CD14-positive monocyte (primary cell): ENCODE data around the gene LRRN2. TPM values are rescaled to one million over a fixed set of nuclear protein-coding genes. Genes with fewer than 3 reads are reported as not detected.

Experiments
- DNase-seq, 3 donors: peaks; one replicate each; pipeline ENCODE4 v3.0.0-alpha.2; 2011 to 2022
- H2AFZ ChIP-seq: 2 replicates; pipeline ENCODE4 v1.6.0; 2012; ENCODE audit warnings: mild to moderate bottlenecking, low read depth, low read length, inconsistent platforms; ENCODE audit not compliant: insufficient read depth, poor library complexity, severe bottlenecking
- H3K27ac ChIP-seq, 2 donors: 1 replicate in 1 of 2; 2 replicates in 1 of 2; pipeline ENCODE4 v1.5.1; 2012 to 2013; ENCODE audit warnings: low read length in 2 of 2, control low read depth in 1 of 2, inconsistent platforms in 1 of 2, low read depth in 1 of 2, mild to moderate bottlenecking in 1 of 2
- H3K27me3 ChIP-seq, 2 donors: one replicate each; pipeline versions ENCODE4 v1.6.0 to v1.6.1; 2011 to 2013; ENCODE audit warnings: low read length in 2 of 2; ENCODE audit not compliant: control insufficient read depth in 2 of 2, insufficient read depth in 2 of 2
- H3K36me3 ChIP-seq, 2 donors: replicated peaks in 1 of 2; 1 replicate in 1 of 2; 2 replicates in 1 of 2; pipeline versions ENCODE4 v1.5.1 to v1.6.1; 2012 to 2013; ENCODE audit warnings: low read length in 2 of 2, control low read depth in 1 of 2, inconsistent platforms in 1 of 2, mild to moderate bottlenecking in 1 of 2; ENCODE audit not compliant: insufficient read depth in 2 of 2, control insufficient read depth in 1 of 2
- H3K4me1 ChIP-seq, 2 donors: 1 replicate in 1 of 2; 2 replicates in 1 of 2; pipeline versions ENCODE4 v1.5.1 to v1.6.1; 2012 to 2013; ENCODE audit warnings: low read length in 2 of 2, control low read depth in 1 of 2, inconsistent platforms in 1 of 2, mild to moderate bottlenecking in 1 of 2, moderate library complexity in 1 of 2; ENCODE audit not compliant: insufficient read depth in 2 of 2, control insufficient read depth in 1 of 2
- H3K4me2 ChIP-seq: replicated peaks from 2 replicates; pipeline ENCODE3; 2012; ENCODE audit warnings: low read length, moderate library complexity, mild to moderate bottlenecking; ENCODE audit not compliant: poor library complexity, severe bottlenecking; ENCODE audit errors: extremely low read depth
- H3K4me3 ChIP-seq, 3 experiments: fragments of 200-600 bp in 1 of 3; sonication (generic) in 1 of 3; replicated peaks in 1 of 3; 1 replicate in 2 of 3; 2 replicates in 1 of 3; pipeline ENCODE4 v1.5.1; 2011 to 2013; ENCODE audit warnings: low read length in 3 of 3, mild to moderate bottlenecking in 3 of 3, control low read depth in 2 of 3, low read depth in 2 of 3, inconsistent platforms in 1 of 3, moderate library complexity in 1 of 3
- H3K79me2 ChIP-seq: 2 replicates; pipeline ENCODE4 v1.6.0; 2012; ENCODE audit warnings: mild to moderate bottlenecking, control low read depth, inconsistent platforms, low read length, moderate library complexity; ENCODE audit not compliant: insufficient read depth
- H3K9ac ChIP-seq: 2 replicates; pipeline ENCODE4 v1.6.0; 2017; ENCODE audit warnings: low read length, mild to moderate bottlenecking; ENCODE audit not compliant: insufficient read depth, poor library complexity, severe bottlenecking
- H3K9me3 ChIP-seq, 2 donors: replicated peaks in 1 of 2; 1 replicate in 1 of 2; 2 replicates in 1 of 2; pipeline versions ENCODE4 v1.5.1 to v1.6.1; 2012 to 2013; ENCODE audit warnings: low read length in 2 of 2, control low read depth in 1 of 2; ENCODE audit not compliant: control insufficient read depth in 1 of 2, insufficient read depth in 1 of 2
- H4K20me1 ChIP-seq: 2 replicates; pipeline ENCODE4 v1.6.0; 2012; ENCODE audit warnings: mild to moderate bottlenecking, low read length, control low read depth, moderate library complexity; ENCODE audit not compliant: insufficient read depth
- H3K27ac Mint-ChIP-seq, 7 donors: one replicate each; pipeline ENCODE4 v1.8.0; 2020; ENCODE audit warnings: mild to moderate bottlenecking in 7 of 7, mixed read lengths in 7 of 7, moderate library complexity in 6 of 7, inconsistent platforms in 2 of 7
- H3K27me3 Mint-ChIP-seq, 3 donors: one replicate each; pipeline ENCODE4 v1.8.0; 2021 to 2022; ENCODE audit warnings: low read depth in 3 of 3, mild to moderate bottlenecking in 3 of 3, mixed read lengths in 3 of 3, moderate library complexity in 3 of 3, inconsistent platforms in 1 of 3
- H3K36me3 Mint-ChIP-seq, 2 donors: one replicate each; pipeline ENCODE4 v1.8.0; 2020; ENCODE audit warnings: mixed read lengths in 2 of 2, inconsistent platforms in 1 of 2, mild to moderate bottlenecking in 1 of 2
- H3K4me1 Mint-ChIP-seq: one replicate; pipeline ENCODE4 v1.8.0; 2020; ENCODE audit warnings: mild to moderate bottlenecking, mixed read lengths
- H3K4me3 Mint-ChIP-seq, 2 donors: one replicate each; pipeline ENCODE4 v1.8.0; 2020; ENCODE audit warnings: mild to moderate bottlenecking in 2 of 2, mixed read lengths in 2 of 2, moderate library complexity in 1 of 2
- H3K9me3 Mint-ChIP-seq, 7 donors: one replicate each; pipeline ENCODE4 v1.8.0; 2020 to 2022; ENCODE audit warnings: mixed read lengths in 7 of 7, mild to moderate bottlenecking in 6 of 7, moderate library complexity in 6 of 7, inconsistent platforms in 2 of 7
- CTCF ChIP-seq: fragments of 200-600 bp; IDR thresholded peaks from one replicate; pipeline ENCODE4 v1.8.0; 2022; ENCODE audit warnings: antibody characterized with exemption, mild to moderate bottlenecking
- WGBS: methylation state at CpG from one replicate; pipeline ENCODE4 v1.1.5; 2013; ENCODE audit warnings: missing lambda C conversion rate; ENCODE audit not compliant: insufficient coverage; 5-methylcytosine and 5-hydroxymethylcytosine counted together
- intact Hi-C, 2 donors: fragments of 100-400 bp; cut with micrococcal nuclease; formaldehyde crosslinking; loops; one replicate each; pipeline versions ENCODE4 v1.15.0 to v1.15.1; 2023
- polyA plus RNA-seq, 3 donors: library from polyadenylated mRNA; depleted of rRNA in 1 of 3; unstranded in 2 of 3; stranded (reverse) in 1 of 3; fragments of 300-500 nt in 2 of 3; fragments of >200 nt in 1 of 3; fragmentation: Illumina TruSeq in 2 of 3; gene quantifications; 1 replicate in 2 of 3; 2 replicates in 1 of 3; pipeline ENCODE4 v1.2.3, GENCODE V29; 2012 to 2021

Gene LRRN2
- polyA plus RNA-seq, 3 donors, result not detected

GRCh38 chr1:204716660-204717059, 31.1 kb upstream of the LRRN2 start:
- no peak for TF ChIP-seq CTCF

GRCh38 chr1:204714861-204715511, 29.4 kb upstream of the LRRN2 start:
- no peaks in the 10 kb centered on the region for H4K20me1 ChIP-seq
- H3K4me1 ChIP-seq, result no peaks in the 10 kb centered on the region
- Mint-ChIP-seq H3K9me3 (peaks cover 0 to 3% (median 0%) of the 10 kb centered on the region in 7 donors), H3K27me3 (peaks cover 23 to 26% (median 24%) of the 10 kb centered on the region in 3 donors), H3K27ac (peak overlapping the region in 2 of 7 donors; percentile 3 to 6), H3K36me3 (no peaks in the 10 kb centered on the region), H3K4me1 (peaks cover 4% of the 10 kb centered on the region), H3K4me3 (no peak overlapping the region)
- no peak overlapping the region for H3K4me3 ChIP-seq
- H3K79me2 ChIP-seq, result no peaks in the 10 kb centered on the region
- H3K9ac ChIP-seq, result no peak overlapping the region
- no peak for TF ChIP-seq CTCF
- no peaks in the 10 kb centered on the region for H3K9me3 ChIP-seq
- peaks cover 0 to 26% of the 10 kb centered on the region in 2 donors for H3K27me3 ChIP-seq
- whole genome bisulfite sequencing, result 71% methylated on average over 3 of the region's 12 CpGs
- no peak for DNase-seq
- no peak overlapping the region for H3K27ac ChIP-seq
- H3K36me3 ChIP-seq, result no peaks in the 10 kb centered on the region
- H3K4me2 ChIP-seq, result no peak overlapping the region
- H2AFZ ChIP-seq, result no peak overlapping the region
- intact Hi-C loops, result no loop called here

More at GRCh38 chr1:204716660-204717059, 31.1 kb upstream of the LRRN2 start:
- no peaks in the 10 kb centered on the region for H3K36me3 Mint-ChIP-seq
- Histone ChIP-seq H3K27ac (no peak overlapping the region), H3K4me1 (no peaks in the 10 kb centered on the region), H3K27me3 (peaks cover 0 to 15% of the 10 kb centered on the region in 2 donors), H3K4me3 (no peak overlapping the region), H3K4me2 (no peak overlapping the region), H3K36me3 (no peaks in the 10 kb centered on the region), H4K20me1 (no peaks in the 10 kb centered on the region), H2AFZ (no peak overlapping the region), H3K9me3 (no peaks in the 10 kb centered on the region), H3K9ac (no peak overlapping the region), H3K79me2 (no peaks in the 10 kb centered on the region)
- H3K4me1 Mint-ChIP-seq, result peaks cover 4% of the 10 kb centered on the region
- no peak for DNase-seq
- intact Hi-C loops, result no loop called here
- H3K27me3 Mint-ChIP-seq, result peaks cover 13 to 18% (median 17%) of the 10 kb centered on the region in 3 donors
- H3K4me3 Mint-ChIP-seq, result no peak overlapping the region
- peaks cover 0 to 5% (median 0%) of the 10 kb centered on the region in 7 donors for H3K9me3 Mint-ChIP-seq
- peak overlapping the region in 1 of 7 donors; percentile 6 for H3K27ac Mint-ChIP-seq
